Mucosa of rectum (tissue), 2 donors: ENCODE measurements around the gene GPR141.

Experiments
- H3K27ac ChIP-seq, 2 donors: one replicate each; pipeline ENCODE4 v1.7.0; 2013; ENCODE audit warnings: inconsistent platforms in 2 of 2, low read depth in 2 of 2, low read length in 2 of 2
- H3K27me3 ChIP-seq, 2 donors: one replicate each; pipeline ENCODE4 v1.7.0; 2013; ENCODE audit warnings: low read length in 2 of 2; ENCODE audit not compliant: control insufficient read depth in 2 of 2, insufficient read depth in 2 of 2
- H3K36me3 ChIP-seq, 2 donors: one replicate each; pipeline ENCODE4 v1.7.0; 2013; ENCODE audit warnings: low read length in 2 of 2; ENCODE audit not compliant: control insufficient read depth in 2 of 2, insufficient read depth in 2 of 2
- H3K4me1 ChIP-seq, 2 donors: one replicate each; pipeline ENCODE4 v1.7.0; 2013; ENCODE audit warnings: low read length in 2 of 2, mild to moderate bottlenecking in 1 of 2; ENCODE audit not compliant: control insufficient read depth in 2 of 2, insufficient read depth in 2 of 2
- H3K4me3 ChIP-seq, 2 donors: one replicate each; pipeline ENCODE4 v1.7.0; 2013; ENCODE audit warnings: low read length in 2 of 2
- H3K9ac ChIP-seq, 2 donors: one replicate each; pipeline ENCODE4 v1.7.0; 2013; ENCODE audit warnings: low read length in 2 of 2, low read depth in 1 of 2, mild to moderate bottlenecking in 1 of 2
- H3K9me3 ChIP-seq, 2 donors: one replicate each; pipeline ENCODE4 v1.7.0; 2013; ENCODE audit warnings: low read length in 2 of 2; ENCODE audit not compliant: control insufficient read depth in 2 of 2
- donor health status: healthy.
- donor health status: Normal muscosa, but diverticular disease.

The GPR141 gene

DNA sequence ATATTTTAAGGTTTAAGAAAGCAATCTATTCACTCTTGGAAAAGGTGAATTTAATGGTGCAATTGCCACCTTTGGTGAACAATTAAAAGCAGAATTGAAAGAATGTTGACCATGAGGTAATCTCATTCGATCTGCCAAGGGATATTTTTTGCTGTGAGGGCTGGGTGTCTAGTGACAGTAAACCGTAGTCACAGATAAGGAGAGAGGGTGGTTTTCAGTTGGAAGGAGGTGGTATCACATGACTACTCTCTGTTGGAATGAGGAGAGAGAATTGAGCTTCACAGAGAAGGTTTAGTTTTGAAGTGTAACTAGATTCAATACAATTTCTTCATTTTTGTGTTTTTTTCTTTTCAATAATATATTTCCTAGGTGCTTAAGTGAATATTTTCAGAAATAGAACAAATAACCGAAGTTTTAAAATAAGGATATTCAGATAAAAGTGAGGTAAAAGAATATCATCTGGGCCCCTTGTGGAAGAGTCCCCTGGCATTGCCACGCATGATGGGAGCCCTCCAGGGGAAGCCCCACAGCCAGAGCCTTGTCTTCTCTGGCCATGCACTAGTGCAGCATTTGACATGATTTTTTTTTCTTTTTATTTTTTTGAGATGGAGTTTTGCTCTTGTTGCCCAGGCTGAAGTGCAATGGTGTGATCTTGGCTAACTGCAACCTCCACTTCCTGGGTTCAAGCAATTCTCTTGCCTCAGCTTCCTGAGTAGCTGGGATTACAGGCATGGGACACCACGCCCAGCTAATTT, 73.4 kb downstream of the GPR141 start:
- Histone ChIP-seq H3K27me3 (no peaks in the 10 kb centered on the region), H3K36me3 (no peaks in the 10 kb centered on the region), H3K27ac (no peak overlapping the region), H3K4me3 (no peak overlapping the region), H3K4me1 (no peaks in the 10 kb centered on the region), H3K9me3 (no peaks in the 10 kb centered on the region), H3K9ac (no peak overlapping the region)

DNA sequence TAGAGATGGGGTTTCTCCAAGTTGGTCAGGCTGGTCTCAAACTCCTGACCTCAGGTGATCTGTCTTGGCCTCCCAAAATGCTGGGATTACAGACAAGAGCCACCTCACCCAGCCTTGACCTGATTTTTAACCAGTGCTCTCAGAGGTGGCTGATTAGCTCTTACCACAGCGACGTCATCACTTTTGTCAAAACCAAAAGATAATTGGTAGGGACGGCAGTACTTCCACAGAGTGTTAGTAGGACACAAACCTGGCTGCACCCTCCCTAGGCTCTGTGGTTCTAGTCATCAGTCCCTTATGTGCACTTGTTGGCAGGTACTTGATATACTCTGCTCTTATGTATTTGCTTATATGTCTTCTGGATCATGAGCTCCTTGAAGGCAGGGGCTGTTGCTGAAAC, 74.0 kb downstream of the GPR141 start:
- no peak overlapping the region for H3K9ac ChIP-seq
- no peaks in the 10 kb centered on the region for H3K36me3 ChIP-seq
- no peak overlapping the region for H3K27ac ChIP-seq
- no peaks in the 10 kb centered on the region for H3K27me3 ChIP-seq
- no peak overlapping the region for H3K4me3 ChIP-seq
- H3K9me3 ChIP-seq, result no peaks in the 10 kb centered on the region
- no peaks in the 10 kb centered on the region for H3K4me1 ChIP-seq

DNA sequence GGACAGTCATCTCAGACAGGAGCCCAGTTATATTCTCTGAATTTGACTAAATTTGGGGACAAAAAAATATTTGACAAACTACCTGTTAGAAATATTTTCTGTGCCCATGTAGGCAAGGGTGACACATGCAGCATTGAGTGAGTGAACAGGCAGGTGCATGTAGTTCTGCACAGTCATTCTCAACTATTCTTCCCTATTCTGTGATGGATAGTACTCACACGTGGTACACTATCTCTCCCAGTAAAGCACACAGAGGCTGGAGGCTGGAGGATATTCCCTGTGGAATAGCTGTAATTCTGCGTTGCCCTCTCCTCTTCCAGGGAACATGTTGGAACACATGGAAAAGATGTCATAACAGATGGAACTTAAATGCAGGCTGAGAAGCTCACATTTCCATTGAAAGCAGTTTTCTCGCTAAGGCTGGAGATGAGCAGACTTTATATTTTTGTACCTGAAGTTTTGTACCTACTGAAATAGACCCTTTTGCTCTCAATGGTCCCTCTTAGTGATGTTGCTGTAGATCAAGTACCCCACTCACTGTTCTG, 75.0 kb downstream of the GPR141 start:
- no peak overlapping the region for H3K4me3 ChIP-seq
- H3K27ac ChIP-seq, result no peak overlapping the region
- H3K9ac ChIP-seq, result no peak overlapping the region
- no peaks in the 10 kb centered on the region for H3K4me1 ChIP-seq
- no peaks in the 10 kb centered on the region for H3K36me3 ChIP-seq
- no peaks in the 10 kb centered on the region for H3K9me3 ChIP-seq
- no peaks in the 10 kb centered on the region for H3K27me3 ChIP-seq

DNA sequence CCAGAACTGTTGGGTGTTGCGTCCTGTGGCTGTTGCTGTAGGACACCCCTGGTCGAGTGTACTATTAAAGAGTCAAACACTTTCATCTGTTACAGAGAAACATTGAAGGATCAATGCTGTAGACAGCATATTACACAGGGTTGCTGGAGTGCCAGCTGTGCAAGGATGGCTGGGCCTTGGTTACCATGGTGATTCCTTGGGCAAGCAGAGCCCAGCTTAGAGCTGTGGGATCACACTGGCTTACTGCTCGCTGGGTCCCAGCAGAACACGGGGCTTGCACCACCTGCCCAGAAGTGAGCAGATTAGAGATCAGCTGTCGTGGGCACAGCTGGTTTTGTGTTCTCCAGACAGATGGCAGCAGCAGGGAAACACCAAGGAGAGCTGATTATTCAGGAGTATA, 76.0 kb downstream of the GPR141 start:
- no peaks in the 10 kb centered on the region for H3K9me3 ChIP-seq
- no peaks in the 10 kb centered on the region for H3K4me1 ChIP-seq
- H3K27me3 ChIP-seq, result no peaks in the 10 kb centered on the region
- no peak overlapping the region for H3K4me3 ChIP-seq
- no peak overlapping the region for H3K27ac ChIP-seq
- no peak overlapping the region for H3K9ac ChIP-seq
- H3K36me3 ChIP-seq, result no peaks in the 10 kb centered on the region

DNA sequence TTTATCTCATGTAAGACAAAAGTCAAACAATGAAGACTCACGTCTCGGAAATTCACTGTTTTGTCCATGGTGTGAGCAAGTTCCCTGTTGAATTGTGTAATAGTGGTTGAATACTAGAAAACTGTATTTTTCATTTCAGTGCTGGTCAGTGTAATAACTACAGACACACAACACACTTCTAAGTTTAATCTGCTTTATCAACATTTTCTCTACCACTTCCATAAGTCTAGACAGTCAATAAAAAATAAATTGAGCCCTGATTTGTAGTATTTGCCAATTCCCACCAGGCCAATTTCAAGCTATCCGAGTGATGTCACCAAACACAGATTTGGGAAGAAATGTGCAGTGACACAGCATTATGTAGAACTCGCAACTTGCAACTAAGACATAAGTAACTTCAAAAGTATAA, 81.9 kb downstream of the GPR141 start:
- Histone ChIP-seq H3K4me1 (no peaks in the 10 kb centered on the region), H3K9ac (no peak overlapping the region), H3K4me3 (no peak overlapping the region), H3K27ac (no peak overlapping the region), H3K27me3 (no peaks in the 10 kb centered on the region), H3K9me3 (no peaks in the 10 kb centered on the region), H3K36me3 (no peaks in the 10 kb centered on the region)

DNA sequence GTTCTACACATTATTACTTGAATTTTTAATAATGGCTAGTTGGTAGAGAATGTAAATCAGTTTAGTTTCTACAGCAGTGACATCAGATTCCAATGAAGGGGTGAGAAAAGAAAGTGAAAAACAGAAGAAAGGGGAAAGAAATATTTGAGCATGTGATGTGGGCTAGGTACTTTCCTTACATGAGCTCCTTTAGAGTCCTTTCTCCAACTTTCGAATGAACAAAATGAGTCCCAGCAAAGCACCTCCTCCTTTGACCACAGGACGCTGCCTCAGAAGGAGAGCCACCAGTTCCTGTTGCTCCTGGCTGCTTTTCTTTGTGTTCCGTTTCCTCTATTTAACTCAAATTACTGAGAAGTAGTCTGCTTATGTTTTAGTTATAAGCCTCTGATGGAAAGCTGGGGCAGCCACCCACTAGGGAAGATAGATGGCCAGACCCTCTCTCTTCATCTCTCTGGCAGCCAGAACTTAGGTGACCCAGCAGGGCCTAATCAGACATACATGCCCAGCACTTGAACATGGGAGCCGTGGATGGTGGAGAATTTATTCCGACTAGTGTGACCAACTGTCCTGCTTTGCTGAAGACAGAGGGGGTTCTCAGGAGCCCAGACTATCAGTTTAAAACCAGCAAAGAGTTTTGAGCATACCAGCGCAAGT, 82.4 kb downstream of the GPR141 start:
- H3K9me3 ChIP-seq, result no peaks in the 10 kb centered on the region
- H3K9ac ChIP-seq, result no peak overlapping the region
- no peaks in the 10 kb centered on the region for H3K36me3 ChIP-seq
- H3K27ac ChIP-seq, result no peak overlapping the region
- no peaks in the 10 kb centered on the region for H3K4me1 ChIP-seq
- no peak overlapping the region for H3K4me3 ChIP-seq
- H3K27me3 ChIP-seq, result no peaks in the 10 kb centered on the region

DNA sequence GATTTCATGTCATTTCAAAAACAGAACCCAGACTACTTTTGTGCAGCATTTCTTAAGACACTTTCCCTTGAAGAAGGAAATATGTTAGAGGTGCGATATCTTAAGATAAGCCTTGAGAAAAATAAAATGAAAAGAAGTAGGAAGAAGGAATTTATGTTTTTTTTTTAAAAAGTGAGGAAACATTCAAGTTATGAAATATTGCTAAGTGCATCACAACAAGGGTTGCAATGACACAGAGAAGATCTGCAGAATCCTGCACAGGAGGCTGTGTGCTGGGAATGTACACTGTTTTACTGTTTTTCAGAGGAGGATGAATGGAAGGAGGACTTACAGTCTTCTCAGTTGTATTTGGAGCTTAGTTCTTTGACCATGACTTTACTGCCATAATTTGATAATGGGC, 85.0 kb downstream of the GPR141 start:
- no peaks in the 10 kb centered on the region for H3K4me1 ChIP-seq
- H3K27me3 ChIP-seq, result no peaks in the 10 kb centered on the region
- H3K9me3 ChIP-seq, result no peaks in the 10 kb centered on the region
- H3K36me3 ChIP-seq, result no peaks in the 10 kb centered on the region
- no peak overlapping the region for H3K9ac ChIP-seq
- H3K27ac ChIP-seq, result no peak overlapping the region
- H3K4me3 ChIP-seq, result no peak overlapping the region

DNA sequence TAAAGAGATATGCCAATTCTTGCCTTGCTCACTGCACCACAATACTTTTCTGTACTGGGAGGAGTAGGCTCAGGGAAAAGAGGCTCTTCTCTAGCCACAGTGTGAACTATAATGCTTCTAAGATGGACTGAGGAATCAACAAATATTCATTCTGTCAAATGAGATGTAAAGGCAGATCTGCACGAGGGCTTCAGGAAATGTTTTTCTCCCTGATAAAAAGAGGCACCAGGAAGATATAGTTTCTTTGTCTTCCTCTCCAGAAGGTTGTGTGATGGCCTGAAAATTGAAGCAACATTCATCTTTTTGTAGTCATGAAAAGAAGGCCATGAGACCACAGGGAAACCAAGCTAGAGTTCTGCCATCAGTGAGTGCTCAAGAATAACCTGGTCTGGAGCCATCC, 85.7 kb downstream of the GPR141 start:
- Histone ChIP-seq H3K4me1 (no peaks in the 10 kb centered on the region), H3K27me3 (no peaks in the 10 kb centered on the region), H3K9me3 (no peaks in the 10 kb centered on the region), H3K36me3 (no peaks in the 10 kb centered on the region), H3K27ac (no peak overlapping the region), H3K9ac (no peak overlapping the region), H3K4me3 (no peak overlapping the region)

DNA sequence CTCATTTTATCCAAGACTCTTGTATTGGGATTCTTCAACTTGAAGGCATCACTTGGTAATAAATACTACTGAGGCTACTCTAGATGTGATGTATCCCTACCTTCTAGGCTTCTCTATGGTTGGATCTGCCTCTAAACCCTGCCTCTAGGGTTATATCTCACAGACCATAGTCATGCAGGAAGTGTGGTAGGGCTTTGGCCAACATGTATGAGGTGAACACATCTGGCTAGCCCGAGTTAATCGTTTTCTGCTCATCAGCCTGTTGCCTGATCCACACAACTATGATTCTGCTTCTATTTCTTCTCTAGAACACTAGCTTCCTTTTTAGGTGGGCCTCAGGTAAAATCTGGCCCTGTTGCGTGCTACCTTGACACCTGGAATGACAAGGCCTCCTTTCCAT, 86.2 kb downstream of the GPR141 start:
- Histone ChIP-seq H3K9ac (no peak overlapping the region), H3K27ac (no peak overlapping the region), H3K4me1 (no peaks in the 10 kb centered on the region), H3K36me3 (no peaks in the 10 kb centered on the region), H3K4me3 (no peak overlapping the region), H3K9me3 (no peaks in the 10 kb centered on the region), H3K27me3 (no peaks in the 10 kb centered on the region)

DNA sequence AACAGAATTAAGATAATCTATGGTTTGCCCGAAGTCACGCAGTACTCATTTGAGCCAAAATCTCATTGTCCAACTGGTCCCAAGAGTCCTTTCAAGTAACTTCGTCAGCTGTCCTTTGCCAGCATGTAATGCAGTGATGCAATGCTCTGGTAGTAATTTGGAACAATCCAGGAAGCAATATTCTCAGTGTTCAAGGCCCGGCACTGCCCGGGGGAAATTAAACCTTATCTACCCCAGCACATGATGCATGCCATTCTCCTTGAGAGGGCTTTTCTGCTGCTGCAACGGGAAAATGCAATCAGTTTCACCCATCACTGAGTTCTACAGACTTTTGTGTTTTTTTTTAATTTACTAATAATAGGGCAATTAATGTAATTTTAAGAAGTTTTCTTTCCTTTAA, 87.3 kb downstream of the GPR141 start:
- Histone ChIP-seq H3K27ac (no peak overlapping the region), H3K9me3 (no peaks in the 10 kb centered on the region), H3K4me3 (no peak overlapping the region), H3K4me1 (no peaks in the 10 kb centered on the region), H3K27me3 (no peaks in the 10 kb centered on the region), H3K9ac (no peak overlapping the region), H3K36me3 (no peaks in the 10 kb centered on the region)
